Activated CD4-positive, alpha-beta memory T cell treated with anti-CD3 and anti-CD28 coated beads, Interleukin-2, amount 10 ng/mL, durations not matched to agents 7 days and 5 days (primary cell): ENCODE measurements around the gene GABARAP. TPM values are rescaled to one million over a fixed set of nuclear protein-coding genes. Genes with fewer than 3 reads are reported as not detected.

Source experiments
- CTCF ChIA-PET: fragments of 350-600 bp; sonication (Branson Sonifier 250); formaldehyde crosslinking; loops from one replicate; lab custom pipeline; 2021; ENCODE audit warnings: antibody characterized with exemption, inconsistent platforms; lab: Charles Lee
- POLR2A ChIA-PET: fragments of 350-600 bp; sonication (Branson Sonifier 250); formaldehyde crosslinking; loops from one replicate; lab custom pipeline; 2021; ENCODE audit warnings: antibody characterized with exemption; lab: Charles Lee
- DNase-seq: peaks from one replicate; pipeline ENCODE4 v3.0.0-alpha.2; 2020
- H3K27ac Mint-ChIP-seq: one replicate; pipeline ENCODE4 v1.8.0; 2021; ENCODE audit warnings: mild to moderate bottlenecking, mixed read lengths
- H3K27me3 Mint-ChIP-seq: one replicate; pipeline ENCODE4 v1.8.0; 2021; ENCODE audit warnings: mixed read lengths
- H3K36me3 Mint-ChIP-seq: one replicate; pipeline ENCODE4 v1.8.0; 2021; ENCODE audit warnings: low read depth, mixed read lengths
- H3K4me1 Mint-ChIP-seq: one replicate; pipeline ENCODE4 v1.8.0; 2021; ENCODE audit warnings: mixed read lengths
- H3K4me3 Mint-ChIP-seq: one replicate; pipeline ENCODE4 v1.8.0; 2021; ENCODE audit warnings: mild to moderate bottlenecking, mixed read lengths
- H3K9me3 Mint-ChIP-seq: one replicate; pipeline ENCODE4 v1.8.0; 2021; ENCODE audit warnings: mixed read lengths
- total RNA-seq, 2 experiments: library from RNA; stranded (reverse); gene quantifications; one replicate each; pipeline ENCODE4 v1.2.3, GENCODE V29; 2021

Gene GABARAP
- total RNA-seq, 2 experiments from 2014 or later: 303 to 313 TPM

DNA sequence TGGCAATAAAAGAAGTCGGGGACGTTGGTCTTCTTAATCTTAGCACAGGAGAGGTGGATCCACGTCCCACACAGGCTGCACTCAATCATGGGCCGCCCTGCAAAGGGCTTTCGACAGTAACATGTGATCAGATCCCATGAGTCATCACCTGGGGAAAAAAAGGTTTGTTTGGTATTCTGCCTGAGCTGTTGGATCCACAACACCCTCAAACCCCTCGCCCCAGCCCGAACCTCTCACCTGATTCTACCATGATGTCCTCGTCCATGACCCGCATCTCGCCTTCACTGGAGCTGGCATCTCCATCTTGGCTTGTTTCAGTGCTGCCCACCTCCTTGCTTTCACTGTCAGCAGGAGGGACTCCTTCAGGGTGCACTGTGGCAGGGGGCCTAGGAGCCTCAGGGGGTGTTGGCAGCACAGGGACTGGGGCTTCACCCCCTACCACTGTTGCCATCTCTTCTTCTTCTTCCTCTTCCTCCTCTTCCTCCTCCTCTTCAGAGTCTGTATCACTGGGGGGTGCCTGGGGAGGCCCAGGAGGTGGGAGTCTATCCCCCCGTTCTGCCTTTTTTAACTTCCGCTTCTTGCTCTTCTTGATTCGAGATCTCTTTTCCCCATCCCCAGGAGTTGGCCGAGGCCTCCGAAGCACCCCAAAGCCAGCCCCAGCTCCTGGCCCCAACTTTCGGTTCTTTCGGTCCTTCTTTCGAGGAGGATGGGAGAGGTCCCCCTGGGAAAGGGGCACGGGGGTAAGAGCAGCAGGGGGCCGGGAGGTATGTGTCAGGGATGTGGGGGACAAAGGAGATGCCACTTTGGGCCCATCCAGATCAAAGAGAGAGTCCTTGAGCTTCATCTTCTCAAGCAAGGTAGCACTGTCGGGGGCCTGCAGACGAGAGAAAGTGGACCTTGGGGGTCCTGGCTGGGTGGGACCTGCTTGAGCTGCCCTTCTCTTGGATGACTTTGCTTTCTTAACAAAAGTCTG is 6.3 kb downstream of the GABARAP start:
- Mint-ChIP-seq H3K27me3 (no peaks in the 10 kb centered on the region), H3K27ac (peak overlapping the region; percentile 64)
- POLR2A ChIA-PET: interaction anchor here (0.9 to 9.1 kb wide), 6 partner anchors 15 to 72 kb away, joined by 3 to 100 read pairs (median 6); partner anchors contain the start of genes ACADVL, CTDNEP1 and DLG4

DNA sequence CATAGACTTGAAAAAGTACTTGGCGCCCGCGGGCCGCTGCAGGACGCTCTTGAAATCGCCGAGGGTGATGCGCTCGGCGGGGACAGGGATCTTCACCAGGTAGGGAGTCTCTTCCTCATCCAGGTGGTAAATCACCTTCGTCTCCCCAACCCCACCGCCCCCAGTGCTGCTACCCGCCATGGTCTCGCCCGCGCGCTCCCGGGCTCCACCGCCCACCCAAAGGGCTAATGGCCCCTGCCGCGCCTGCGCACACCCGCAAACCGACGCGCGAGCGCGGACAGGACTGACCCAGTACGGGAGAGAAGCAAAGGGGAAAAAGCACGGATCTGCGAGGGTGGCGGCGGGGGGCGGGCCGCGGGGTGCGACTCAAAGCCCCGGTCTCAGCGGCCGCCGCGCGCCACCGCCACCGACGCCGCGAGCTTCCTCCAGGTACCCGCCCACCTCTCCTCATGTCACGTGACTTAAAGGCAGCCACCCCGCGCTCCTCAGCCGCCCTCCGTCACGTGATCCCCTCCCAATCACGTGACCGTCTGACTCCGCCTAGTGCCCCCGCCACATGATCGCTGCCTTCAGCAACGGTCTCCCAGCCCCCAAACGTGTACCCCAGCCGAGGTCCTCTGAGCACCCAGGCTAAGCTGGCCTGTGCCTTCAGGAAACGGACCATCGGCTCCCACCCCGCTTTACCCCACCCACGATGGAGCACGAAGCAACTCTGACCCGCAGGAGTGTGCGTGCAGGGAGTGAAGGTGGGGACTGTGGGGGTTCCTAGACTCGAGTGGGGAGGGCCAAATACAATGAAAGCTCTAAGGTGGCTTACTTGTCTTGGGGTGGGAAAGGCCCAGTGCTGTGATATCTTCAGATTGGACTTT is 7.9 kb downstream of the GABARAP start, which contains the start of gene DVL2:
Gene DVL2 (minus strand): TSS at position 435 of the 869 bp plus-strand sequence. CDS start 255 bp downstream, at position 180.
- H3K27ac Mint-ChIP-seq: peak within 1 kb of the TSS; percentile 81
- no peaks in the 10 kb centered on the region for H3K27me3 Mint-ChIP-seq
- H3K4me3 Mint-ChIP-seq: peak within 1 kb of the TSS; percentile 96
- POLR2A ChIA-PET: interaction anchor here (0.6 to 1.8 kb wide), 9 partner anchors 8 to 350 kb away, joined by 3 to 29 read pairs (median 6); partner anchors contain the start of genes ACADVL, CTDNEP1, DLG4 and ELP5
- CTCF ChIA-PET: interaction anchor here (0.8 to 6.6 kb wide), 2 partner anchors 13 to 62 kb away, joined by 3 to 44 read pairs; partner anchors contain the start of genes ACADVL and DLG4
- peaks cover 47% of the 10 kb centered on the region for H3K36me3 Mint-ChIP-seq
- H3K4me1 Mint-ChIP-seq: peaks cover 54% of the 10 kb centered on the region
- no peaks in the 10 kb centered on the region for H3K9me3 Mint-ChIP-seq
- peak; percentile 95 for DNase-seq

More for the DNA sequence above, 6.3 kb downstream of the GABARAP start:
- Mint-ChIP-seq H3K4me3 (peak overlapping the region; percentile 1), H3K36me3 (peaks cover 53% of the 10 kb centered on the region), H3K4me1 (peaks cover 65% of the 10 kb centered on the region), H3K9me3 (no peaks in the 10 kb centered on the region)
- DNase-seq: no peak
- CTCF ChIA-PET: interaction anchor here (6.6 kb wide), 1 partner anchor 15 kb away, joined by 44 read pairs; the partner anchor contains the start of genes ACADVL and DLG4

- Mint-ChIP-seq H3K9me3 (no peaks in the 10 kb centered on the region), H3K4me3 (peak overlapping the region; percentile 96), H3K4me1 (peaks cover 54% of the 10 kb centered on the region), H3K27me3 (no peaks in the 10 kb centered on the region), H3K27ac (peak overlapping the region; percentile 81), H3K36me3 (peaks cover 48% of the 10 kb centered on the region)
- POLR2A ChIA-PET: interaction anchor here (1.0 to 1.8 kb wide), 8 partner anchors 9 to 350 kb away, joined by 3 to 29 read pairs (median 6); partner anchors contain the start of genes ACADVL, CTDNEP1, DLG4 and ELP5
- no peak for DNase-seq
- CTCF ChIA-PET: interaction anchor here (6.6 kb wide), 1 partner anchor 13 kb away, joined by 44 read pairs; the partner anchor contains the start of genes ACADVL and DLG4
Measured at GRCh38 chr17:7233701-7234082, 8.6 kb downstream of the GABARAP start.

GRCh38 chr17:7232114-7232513 is 10.1 kb downstream of the GABARAP start:
- Mint-ChIP-seq H3K4me1 (peaks cover 53% of the 10 kb centered on the region), H3K9me3 (no peaks in the 10 kb centered on the region), H3K4me3 (peak overlapping the region; percentile 0), H3K27me3 (no peaks in the 10 kb centered on the region), H3K27ac (no peak overlapping the region), H3K36me3 (peaks cover 55% of the 10 kb centered on the region)
- ChIA-PET CTCF (interaction anchor here (1.0 kb wide), 1 partner anchor 64 kb away, joined by 3 read pairs; no protein-coding TSS in a partner anchor), POLR2A (interaction anchor here (0.7 to 1.4 kb wide), 5 partner anchors 11 to 166 kb away, joined by 3 to 6 read pairs (median 3); no protein-coding TSS in a partner anchor)
- no peak for DNase-seq

DNA sequence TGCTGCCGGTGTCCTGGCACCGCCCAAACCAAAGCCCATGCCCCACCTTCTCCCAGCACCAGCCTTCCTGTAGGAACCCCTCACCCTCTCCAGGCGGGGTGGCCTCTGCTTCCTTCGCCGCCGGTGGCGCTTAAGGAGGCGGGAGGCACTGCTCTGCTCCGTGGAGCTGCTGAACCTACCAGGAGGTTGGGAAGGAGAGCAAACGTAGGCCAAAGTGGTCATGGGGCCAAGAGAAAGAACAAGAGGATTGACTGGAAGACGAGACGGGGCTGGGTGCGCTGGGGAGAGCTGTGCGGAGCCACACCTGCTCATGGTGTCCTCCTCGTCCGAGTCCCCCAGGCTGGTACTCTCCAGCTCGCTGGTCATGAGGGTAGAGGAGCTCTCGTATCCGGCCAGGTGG is 12.7 kb downstream of the GABARAP start:
- H3K27ac Mint-ChIP-seq: no peak overlapping the region
- CTCF ChIA-PET: no interaction called here

DNA sequence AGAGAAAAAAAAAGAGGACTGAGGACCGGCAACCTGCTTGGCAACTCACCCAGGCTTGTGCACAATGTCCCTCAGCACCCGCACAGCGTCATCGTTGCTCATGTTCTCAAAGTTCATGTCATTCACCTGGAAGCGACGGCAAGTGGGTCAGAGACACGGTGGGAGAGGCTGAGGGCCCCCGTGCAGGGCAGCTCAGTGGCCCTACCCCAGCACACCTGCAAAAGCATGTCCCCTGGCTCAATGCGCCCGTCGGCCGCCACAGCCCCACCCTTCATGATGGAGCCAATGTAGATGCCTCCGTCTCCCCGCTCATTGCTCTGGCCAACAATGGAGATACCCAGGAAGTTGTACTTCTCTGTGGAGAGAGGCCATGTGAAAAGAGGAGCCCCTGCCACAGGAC is 13.3 kb downstream of the GABARAP start:
- CTCF ChIA-PET: no interaction called here
- Mint-ChIP-seq H3K27me3 (no peaks in the 10 kb centered on the region), H3K36me3 (peaks cover 49% of the 10 kb centered on the region), H3K4me1 (peaks cover 25% of the 10 kb centered on the region), H3K9me3 (no peaks in the 10 kb centered on the region), H3K4me3 (no peak overlapping the region), H3K27ac (no peak overlapping the region)
- no peak for DNase-seq
- POLR2A ChIA-PET: no interaction called here

More for the DNA sequence above, 12.7 kb downstream of the GABARAP start:
- Mint-ChIP-seq H3K27me3 (no peaks in the 10 kb centered on the region), H3K4me3 (no peak overlapping the region), H3K4me1 (peaks cover 26% of the 10 kb centered on the region), H3K36me3 (peaks cover 48% of the 10 kb centered on the region), H3K9me3 (no peaks in the 10 kb centered on the region)
- no peak for DNase-seq
- POLR2A ChIA-PET: no interaction called here

GRCh38 chr17:7226721-7227710 is 15.2 kb downstream of the GABARAP start:
- Mint-ChIP-seq H3K36me3 (peaks cover 59% of the 10 kb centered on the region), H3K4me3 (no peak overlapping the region), H3K9me3 (no peaks in the 10 kb centered on the region), H3K27ac (no peak overlapping the region), H3K27me3 (no peaks in the 10 kb centered on the region), H3K4me1 (peaks cover 10% of the 10 kb centered on the region)
- POLR2A ChIA-PET: no interaction called here
- CTCF ChIA-PET: no interaction called here
- DNase-seq: no peak

DNA sequence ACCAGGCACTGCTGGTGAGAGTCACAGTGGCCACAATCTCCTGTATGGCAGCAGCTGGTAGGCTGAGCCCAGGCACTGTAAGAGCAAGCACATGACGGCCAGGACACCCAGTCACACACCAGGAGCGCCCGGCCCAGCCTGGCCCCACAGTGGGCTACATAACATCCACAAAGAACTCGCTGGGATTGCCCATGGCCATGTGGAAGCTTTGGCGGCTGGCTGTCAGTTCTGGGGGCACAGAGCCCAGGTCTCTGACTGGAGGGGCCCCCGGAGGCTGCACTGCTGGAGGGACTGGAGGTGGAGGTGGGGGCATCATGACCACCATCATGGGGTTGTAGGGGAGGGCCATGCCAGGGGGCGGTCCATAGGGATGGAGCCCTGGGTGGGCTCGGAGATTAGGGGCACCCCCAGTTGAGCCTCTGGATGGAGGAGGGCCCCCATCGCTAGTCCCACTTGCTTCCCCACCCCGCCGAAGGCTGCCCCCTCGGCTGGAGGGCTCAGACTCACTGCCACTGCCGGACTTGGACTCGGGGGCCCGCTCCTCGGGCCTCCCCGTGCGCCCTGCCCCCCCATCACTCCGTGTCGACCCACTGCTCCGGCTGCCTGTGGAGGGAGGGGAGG is 16.4 kb downstream of the GABARAP start:
- peaks cover 68% of the 10 kb centered on the region for H3K36me3 Mint-ChIP-seq
- no peak overlapping the region for H3K4me3 Mint-ChIP-seq
- ChIA-PET CTCF (no interaction called here), POLR2A (interaction anchor here (1.2 kb wide), 1 partner anchor 12 kb away, joined by 4 read pairs; no protein-coding TSS in a partner anchor)
- H3K9me3 Mint-ChIP-seq: no peaks in the 10 kb centered on the region
- H3K27me3 Mint-ChIP-seq: no peaks in the 10 kb centered on the region
- H3K27ac Mint-ChIP-seq: no peak overlapping the region
- no peak for DNase-seq
- peaks cover 14% of the 10 kb centered on the region for H3K4me1 Mint-ChIP-seq

DNA sequence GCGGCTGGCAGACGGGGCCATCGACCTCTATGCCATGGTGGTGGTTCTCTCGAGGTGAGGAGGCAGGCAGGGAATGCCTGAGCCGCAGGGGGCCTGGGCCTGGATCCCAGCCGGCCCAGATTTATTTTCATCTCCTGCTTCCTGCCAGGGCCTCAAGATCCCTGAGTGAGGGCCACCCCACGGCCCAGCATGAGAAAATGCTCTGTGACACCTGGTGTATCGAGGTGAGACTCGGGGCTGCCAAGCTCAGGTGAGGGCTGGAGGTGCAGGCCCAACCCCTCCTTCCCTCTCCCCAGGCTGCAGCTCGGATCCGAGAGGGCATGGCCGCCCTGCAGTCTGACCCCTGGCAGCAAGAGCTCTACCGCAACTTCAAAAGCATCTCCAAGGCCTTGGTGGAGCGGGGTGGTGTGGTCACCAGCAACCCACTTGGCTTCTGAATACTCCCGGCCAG is 17.6 kb downstream of the GABARAP start:
- no peak for DNase-seq
- Mint-ChIP-seq H3K4me1 (peaks cover 21% of the 10 kb centered on the region), H3K27ac (no peak overlapping the region), H3K4me3 (no peak overlapping the region), H3K9me3 (no peaks in the 10 kb centered on the region), H3K36me3 (peaks cover 68% of the 10 kb centered on the region), H3K27me3 (no peaks in the 10 kb centered on the region)
- ChIA-PET CTCF (no interaction called here), POLR2A (interaction anchor here (1.2 to 8.4 kb wide), 2 partner anchors 11 to 15 kb away, joined by 4 to 100 read pairs; partner anchors contain the start of genes GABARAP and PHF23)

DNA sequence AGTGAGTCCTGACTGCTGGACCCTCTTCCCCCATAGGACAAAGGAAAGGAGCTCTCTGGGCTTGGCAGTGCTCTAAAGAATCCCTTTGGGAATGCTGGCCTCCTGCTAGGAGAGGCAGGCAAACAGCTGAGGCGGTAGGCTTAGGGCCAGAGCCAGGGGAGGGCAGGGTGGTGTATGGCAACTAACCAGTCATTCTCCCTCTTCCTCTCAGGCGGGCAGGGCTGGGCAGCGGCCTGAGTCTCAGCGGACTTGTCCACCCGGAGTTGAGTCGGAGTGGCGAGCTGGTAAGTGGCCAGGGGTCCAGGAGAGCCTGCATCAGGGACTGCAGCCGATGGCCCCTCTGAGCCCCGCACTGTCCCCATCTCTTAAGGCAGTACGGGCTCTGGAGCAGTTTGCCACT is 18.1 kb downstream of the GABARAP start:
- ChIA-PET POLR2A (interaction anchor here (0.8 to 8.4 kb wide), 3 partner anchors 9 to 16 kb away, joined by 3 to 100 read pairs (median 6); partner anchors contain the start of genes DVL2, GABARAP and PHF23), CTCF (interaction anchor here (1.0 kb wide), 1 partner anchor 9 kb away, joined by 3 read pairs; no protein-coding TSS in a partner anchor)
- no peaks in the 10 kb centered on the region for H3K27me3 Mint-ChIP-seq
- peaks cover 25% of the 10 kb centered on the region for H3K4me1 Mint-ChIP-seq
- H3K9me3 Mint-ChIP-seq: no peaks in the 10 kb centered on the region
- DNase-seq: no peak
- H3K36me3 Mint-ChIP-seq: peaks cover 63% of the 10 kb centered on the region
- H3K27ac Mint-ChIP-seq: no peak overlapping the region
- no peak overlapping the region for H3K4me3 Mint-ChIP-seq
